K562 (cell line): ENCODE data around the gene DHX38. TPM values are rescaled to one million over a fixed set of nuclear protein-coding genes. Genes with fewer than 3 reads are reported as not detected.

Source experiments
- ATAC-seq: fragments of 200-7000 bp; cut with Tn5 transposase; 3 replicates; pipeline ENCODE4 v1.9.1; 2020; ENCODE audit warnings: moderate library complexity
- BruUV-seq: library from RNA; stranded (reverse); fragments of 400-500 nt; replicated peaks from 2 replicates; lab custom pipeline; 2021; lab: Mats Ljungman, UMichigan
- CTCF ChIA-PET: fragments of 300-600 bp; formaldehyde crosslinking; extraction: SDS; loops from one replicate; lab custom pipeline; 2021; ENCODE audit warnings: low intra/inter-chr PET ratio; lab: Yijun Ruan, JAX
- POLR2A ChIA-PET: fragments of 300-600, 350-650 bp; sonication (Branson Sonifier 250); formaldehyde crosslinking; extraction: SDS; loops from one replicate; lab custom pipeline; 2021; ENCODE audit warnings: antibody characterized with exemption, inconsistent platforms; lab: Yijun Ruan, JAX
- DNase-seq, 4 experiments: peaks; one replicate each; pipeline versions ENCODE4 v3.0.0 to v3.0.0-alpha.2; 2011 to 2018; ENCODE audit warnings: low spot score in 3 of 4, mixed read lengths in 3 of 4; ENCODE audit errors: extremely low read depth in 1 of 4
- FAIRE-seq: peaks from 2 replicates; lab custom pipeline; 2011; peaks lifted over from hg19 to GRCh38; lab: Jason Lieb, UNC
- H2AFZ ChIP-seq: 2 replicates; pipeline ENCODE4 v1.6.0; 2011; ENCODE audit warnings: low read depth, low read length, control low read depth, inconsistent platforms
- H3K27ac ChIP-seq: fragments of 200-600 bp; 3 replicates; pipeline ENCODE4 v1.8.0; 2011; ENCODE audit warnings: low read depth, mild to moderate bottlenecking, control low read depth, inconsistent platforms, low read length, moderate library complexity, mixed read lengths; ENCODE audit errors: extremely low read depth
- H3K27me3 ChIP-seq, 2 experiments: fragments of 300-600 bp in 1 of 2; 2 replicates in 1 of 2; 3 replicates in 1 of 2; pipeline versions ENCODE4 v1.6.0 to v1.8.0; 2011; ENCODE audit warnings: inconsistent platforms in 2 of 2, low read length in 2 of 2, mild to moderate bottlenecking in 1 of 2, mixed read lengths in 1 of 2, moderate library complexity in 1 of 2; ENCODE audit not compliant: control insufficient read depth in 2 of 2, insufficient read depth in 2 of 2
- H3K36me3 ChIP-seq: fragments of 300-600 bp; 3 replicates; pipeline ENCODE4 v1.8.0; 2011; ENCODE audit warnings: mild to moderate bottlenecking, low read length, inconsistent platforms; ENCODE audit not compliant: control insufficient read depth, insufficient read depth
- H3K4me1 ChIP-seq, 2 experiments: fragments of 200-600 bp in 1 of 2; replicated peaks in 1 of 2; 2 replicates in 1 of 2; 3 replicates in 1 of 2; pipeline versions ENCODE4 v1.5.1 to v1.8.0; 2011; ENCODE audit warnings: inconsistent platforms in 2 of 2, low read length in 2 of 2, mild to moderate bottlenecking in 1 of 2, mixed read lengths in 1 of 2, moderate library complexity in 1 of 2; ENCODE audit not compliant: control insufficient read depth in 2 of 2, insufficient read depth in 2 of 2
- H3K4me2 ChIP-seq: 2 replicates; pipeline ENCODE4 v1.6.1; 2011; ENCODE audit warnings: low read length, control low read depth, inconsistent platforms, mixed read lengths; ENCODE audit not compliant: insufficient read depth
- H3K4me3 ChIP-seq: fragments of 200-600 bp; sonication (generic), shearing (Covaris generic); 2 replicates; pipeline ENCODE4 v1.5.1; 2016; ENCODE audit warnings: control low read depth, inconsistent platforms
- H3K79me2 ChIP-seq: fragments of 200-600 bp; 3 replicates; pipeline ENCODE4 v1.8.0; 2011; ENCODE audit warnings: low read length, inconsistent platforms; ENCODE audit not compliant: control insufficient read depth, insufficient read depth
- H3K9ac ChIP-seq, 2 experiments: 2 replicates each; pipeline versions ENCODE4 v1.6.0 to v1.6.1; 2011; ENCODE audit warnings: low read depth in 2 of 2, low read length in 2 of 2, control low read depth in 1 of 2, inconsistent platforms in 1 of 2, mild to moderate bottlenecking in 1 of 2, mixed read lengths in 1 of 2; ENCODE audit not compliant: insufficient read depth in 1 of 2
- H3K9me1 ChIP-seq: one replicate; pipeline ENCODE4 v1.6.0; 2011; ENCODE audit warnings: inconsistent platforms, mild to moderate bottlenecking, low read length, moderate library complexity; ENCODE audit not compliant: control insufficient read depth, insufficient read depth
- H3K9me3 ChIP-seq: replicated peaks from 2 replicates; pipeline ENCODE4 v1.5.1; 2011; ENCODE audit warnings: low read depth, low read length, inconsistent platforms; ENCODE audit not compliant: control insufficient read depth, insufficient read depth
- H4K20me1 ChIP-seq: replicated peaks from 2 replicates; pipeline ENCODE4 v1.6.1; 2011; ENCODE audit warnings: low read length, inconsistent platforms, mixed read lengths; ENCODE audit not compliant: control insufficient read depth, insufficient read depth
- DACH1 ChIP-seq: fragments of 450-650 bp; IDR thresholded peaks from 2 replicates; pipeline ENCODE4 v1.6.1; 2018; ENCODE audit not compliant: partially characterized antibody
- E4F1 ChIP-seq: fragments of 250-450 bp; sonication (Bioruptor Pico); IDR thresholded peaks from 2 replicates; pipeline ENCODE4 v1.5.0; 2021; ENCODE audit warnings: mild to moderate bottlenecking, borderline replicate concordance
- KDM4B ChIP-seq, 2 experiments: fragments of 450-650 bp in 1 of 2; sonication (generic) in 1 of 2; IDR thresholded peaks; 2 replicates each; pipeline ENCODE4 v1.6.1; 2016 to 2017; ENCODE audit warnings: borderline replicate concordance in 2 of 2, antibody characterized with exemption in 1 of 2, low read depth in 1 of 2, mild to moderate bottlenecking in 1 of 2
- KHSRP ChIP-seq: fragments of 450-650 bp; IDR thresholded peaks from 2 replicates; pipeline ENCODE4 v1.6.1; 2017
- MXI1 ChIP-seq: IDR thresholded peaks from 2 replicates; pipeline ENCODE4 v1.6.1; 2011; ENCODE audit warnings: low read depth, mild to moderate bottlenecking, improper control_type of control experiment, low read length
- NEUROD1 ChIP-seq: fragments of 150-350 bp; IDR thresholded peaks from 2 replicates; pipeline ENCODE4 v1.6.1; 2014; ENCODE audit warnings: borderline replicate concordance, low read length, low read depth; ENCODE audit not compliant: partially characterized antibody
- PRDM10 ChIP-seq: fragments of 450-650 bp; IDR thresholded peaks from 2 replicates; pipeline ENCODE4 v1.6.1; 2018; ENCODE audit not compliant: partially characterized antibody
- RCOR1 ChIP-seq, 2 experiments: IDR thresholded peaks; 2 replicates each; pipeline ENCODE4 v1.6.1; 2012; ENCODE audit warnings: low read depth in 2 of 2, low read length in 2 of 2, borderline replicate concordance in 1 of 2, improper control_type of control experiment in 1 of 2
- STAG1 ChIP-seq: sonication (generic); formaldehyde crosslinking; IDR thresholded peaks from 2 replicates; pipeline ENCODE4 v1.5.0; 2020; ENCODE audit warnings: missing genetic modification reagents, borderline replicate concordance
- WGBS: fragments of 100-300 bp; shearing (Covaris generic); methylation state at CpG from one replicate; pipeline ENCODE4 v1.1.6; 2016; ENCODE audit warnings: low coverage, mixed read lengths; ENCODE audit not compliant: insufficient coverage; ENCODE audit errors: missing lambda C conversion rate; 5-methylcytosine and 5-hydroxymethylcytosine counted together
- in situ Hi-C: fragments of 300-500 bp; cut with MboI; formaldehyde crosslinking; loops from 4 replicates; pipeline ENCODE4 v1.15.0; 2018; ENCODE audit warnings: inconsistent platforms, mixed read lengths
- intact Hi-C: fragments of 100-400 bp; cut with micrococcal nuclease; formaldehyde crosslinking; loops from 2 replicates; pipeline ENCODE4 v1.14.2; 2022
- polyA plus RNA-seq, 8 experiments: library from polyadenylated mRNA; depleted of rRNA in 4 of 8; stranded (reverse) in 5 of 8; unstranded in 3 of 8; fragments of >200 nt; fragmentation: Nextera tagmentation in 2 of 8; fragmentation: Illumina TruSeq in 1 of 8; extraction: Ambion mirVana in 2 of 8; extraction: Trizol in 1 of 8; gene quantifications; 2 replicates each; pipeline versions ENCODE4 v1.2.1 to v1.2.3, GENCODE V29; 2011 to 2014; ENCODE audit warnings: inconsistent platforms in 1 of 8, missing spikeins in 1 of 8
- total RNA-seq, 7 experiments: library from RNA; depleted of rRNA in 6 of 7; stranded (reverse); fragments of >200 nt in 6 of 7; fragmentation: Illumina TruSeq in 2 of 7; extraction: Trizol in 2 of 7; gene quantifications; 2 replicates each; pipeline versions ENCODE4 v1.2.1 to v1.2.3, GENCODE V29; 2011 to 2021; ENCODE audit warnings: low replicate concordance in 1 of 7

Gene DHX38
- total and polyA plus RNA-seq, 9 of the 15 experiments (the other 6 are each of a cell fraction or from before 2014, with no cell fraction given) = 2.8 to 76.8 (median 40.8) TPM

GRCh38 chr16:72085002-72085401 lies 8.6 kb upstream of the DHX38 start:
- no peaks in the 10 kb centered on the region for H4K20me1 ChIP-seq
- no peak overlapping the region for H3K27ac ChIP-seq
- WGBS = 100% methylated on average over 2 of the region's 2 CpGs
- no peak overlapping the region for H3K4me3 ChIP-seq
- intact Hi-C loops = no loop called here
- ATAC-seq (no peak), FAIRE-seq (no peak), DNase-seq (no peak)
- in situ Hi-C loops = no loop called here
- BruUV-seq = no TSS peak
- ChIA-PET POLR2A (no interaction called here), CTCF (no interaction called here)
- no peaks in the 10 kb centered on the region for H3K9me1 ChIP-seq
- H3K4me2 ChIP-seq = no peak overlapping the region
- no peaks in the 10 kb centered on the region for H3K27me3 ChIP-seq
- H3K36me3 ChIP-seq = peaks cover 48% of the 10 kb centered on the region
- TF ChIP-seq MXI1 (no peak), KHSRP (no peak), KDM4B (IDR thresholded peaks at IDR 0.05; ENCODE audit: borderline replicate concordance in 2 of 2, low read depth in 1 of 2) (no peak), RCOR1 (IDR thresholded peaks at IDR 0.05; ENCODE audit: borderline replicate concordance in 1 of 2, low read depth in 2 of 2, low read length in 2 of 2) (no peak), DACH1 (no peak), PRDM10 (no peak), NEUROD1 (no peak), E4F1 (CRISPR knock-in tag) (no peak), STAG1 (no peak)
- peaks cover 8% of the 10 kb centered on the region for H3K9me3 ChIP-seq
- no peak overlapping the region for H3K9ac ChIP-seq
- no peak overlapping the region for H2AFZ ChIP-seq
- H3K4me1 ChIP-seq = no peaks in the 10 kb centered on the region
- no peaks in the 10 kb centered on the region for H3K79me2 ChIP-seq
